CD4-positive, alpha-beta T cell treated with Interleukin-6 at 100 ng/mL for 8 hours (primary cell): ENCODE results near the gene PLEKHG3.

Source experiments
- DNase-seq: peaks from one replicate; pipeline ENCODE4 v3.0.0-alpha.2; 2020; ENCODE audit warnings: mixed read lengths, low spot score

Gene PLEKHG3

GRCh38 chr14:64784006-64784405, 79.8 kb downstream of the PLEKHG3 start:
- DNase-seq, result no peak

DNA sequence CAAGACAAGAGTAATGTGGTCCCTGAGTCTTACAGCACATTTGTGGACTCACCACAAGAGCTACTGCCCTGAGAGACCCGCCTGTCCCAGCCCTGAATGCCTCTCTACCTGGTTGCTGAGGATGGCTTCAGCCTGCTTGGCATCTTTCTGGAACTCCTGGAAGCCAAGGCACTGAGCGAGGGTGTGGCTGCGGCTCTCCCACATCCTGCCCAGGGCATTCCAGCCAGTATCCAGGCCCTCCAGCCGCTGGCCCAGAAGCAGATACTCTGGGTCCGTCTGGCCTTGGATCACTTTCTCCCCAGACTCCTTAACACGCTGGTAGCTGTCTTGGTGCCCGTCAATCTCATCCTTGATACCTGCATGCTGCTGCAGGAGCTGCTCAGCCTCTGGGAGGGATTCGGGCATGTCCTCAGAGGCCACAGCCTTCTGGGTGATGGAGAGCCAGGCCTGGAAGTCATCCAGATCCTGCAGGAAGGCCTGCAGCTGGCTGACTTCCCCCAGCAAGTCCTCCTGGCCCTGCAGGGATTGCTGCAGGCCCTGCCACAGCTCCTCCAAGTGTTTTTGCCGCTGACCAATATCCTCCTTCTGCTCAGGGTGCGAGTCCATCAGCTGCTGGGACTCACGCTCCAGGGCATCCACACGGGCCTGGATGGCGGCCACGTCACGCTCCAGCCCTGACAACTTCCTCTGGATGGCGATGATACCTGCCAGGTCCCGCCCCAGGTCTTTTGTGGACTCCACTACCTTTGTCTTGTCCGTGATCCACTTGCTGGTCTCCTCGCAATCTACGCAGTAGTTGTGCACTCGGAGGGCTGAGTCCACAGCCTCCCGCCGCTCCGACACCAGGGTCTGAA, 82.3 kb downstream of the PLEKHG3 start:
- DNase-seq, result no peak

DNA sequence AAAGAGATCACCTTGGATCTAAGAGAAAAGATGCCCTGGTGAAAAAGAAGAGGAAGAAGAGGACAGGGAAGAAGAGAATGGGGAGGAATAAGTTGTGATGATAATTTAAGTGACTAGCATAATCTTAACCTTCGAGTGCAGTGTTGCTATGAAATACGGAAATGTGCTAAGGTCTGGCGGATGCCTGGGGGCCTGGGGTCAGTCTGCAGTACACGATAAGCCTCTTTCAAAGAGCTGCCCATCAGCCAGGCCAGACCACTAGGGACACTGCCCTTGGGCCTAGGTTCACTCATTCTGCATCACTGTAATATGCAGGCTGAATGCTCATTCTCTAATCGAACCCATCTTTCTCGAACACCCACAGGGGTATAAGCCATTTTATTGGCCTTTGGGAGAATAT, 83.4 kb downstream of the PLEKHG3 start:
- DNase-seq, result no peak

DNA sequence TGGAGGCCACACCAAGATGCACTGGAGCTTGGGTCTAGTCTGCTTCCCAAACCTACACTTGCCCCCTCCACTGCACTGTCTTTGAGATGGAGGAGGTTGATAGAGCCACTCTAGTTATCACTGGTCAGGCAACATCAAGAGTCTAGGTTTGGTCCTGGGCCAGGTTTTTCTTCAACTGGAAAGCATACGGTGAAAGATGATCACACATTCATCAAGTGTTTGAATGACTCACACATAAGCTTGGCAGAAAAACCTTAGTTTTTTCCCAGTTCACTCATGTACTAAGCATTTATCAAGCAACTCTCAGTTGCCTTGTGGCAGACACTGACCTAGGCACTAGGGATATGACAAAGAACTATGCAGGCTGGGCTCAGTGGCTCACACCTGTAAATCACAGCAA, 84.5 kb downstream of the PLEKHG3 start:
- no peak for DNase-seq

GRCh38 chr14:64789696-64790095, 85.5 kb downstream of the PLEKHG3 start:
- DNase-seq, result no peak

GRCh38 chr14:64790478-64790877, 86.3 kb downstream of the PLEKHG3 start:
- DNase-seq, result no peak

DNA sequence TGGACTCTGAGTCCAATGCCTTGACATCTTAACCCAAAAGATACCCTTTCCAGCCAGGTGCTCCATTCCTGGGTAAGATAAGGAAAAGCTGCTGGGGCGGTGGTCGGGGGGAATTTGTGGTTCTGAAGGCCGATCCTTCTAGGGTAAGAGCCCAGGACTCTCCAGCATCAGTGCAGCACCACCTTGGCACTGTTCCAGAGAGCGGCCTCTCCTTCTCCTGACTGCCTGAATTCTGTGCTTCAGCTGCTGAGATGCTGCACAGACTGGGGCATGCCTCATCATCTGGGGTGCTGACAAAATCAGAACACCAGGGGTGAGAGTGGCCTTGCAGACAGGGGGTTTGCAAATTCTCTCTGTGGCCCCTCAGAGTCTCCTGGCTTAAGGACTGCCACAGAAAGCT, 88.0 kb downstream of the PLEKHG3 start:
- DNase-seq, result no peak

DNA sequence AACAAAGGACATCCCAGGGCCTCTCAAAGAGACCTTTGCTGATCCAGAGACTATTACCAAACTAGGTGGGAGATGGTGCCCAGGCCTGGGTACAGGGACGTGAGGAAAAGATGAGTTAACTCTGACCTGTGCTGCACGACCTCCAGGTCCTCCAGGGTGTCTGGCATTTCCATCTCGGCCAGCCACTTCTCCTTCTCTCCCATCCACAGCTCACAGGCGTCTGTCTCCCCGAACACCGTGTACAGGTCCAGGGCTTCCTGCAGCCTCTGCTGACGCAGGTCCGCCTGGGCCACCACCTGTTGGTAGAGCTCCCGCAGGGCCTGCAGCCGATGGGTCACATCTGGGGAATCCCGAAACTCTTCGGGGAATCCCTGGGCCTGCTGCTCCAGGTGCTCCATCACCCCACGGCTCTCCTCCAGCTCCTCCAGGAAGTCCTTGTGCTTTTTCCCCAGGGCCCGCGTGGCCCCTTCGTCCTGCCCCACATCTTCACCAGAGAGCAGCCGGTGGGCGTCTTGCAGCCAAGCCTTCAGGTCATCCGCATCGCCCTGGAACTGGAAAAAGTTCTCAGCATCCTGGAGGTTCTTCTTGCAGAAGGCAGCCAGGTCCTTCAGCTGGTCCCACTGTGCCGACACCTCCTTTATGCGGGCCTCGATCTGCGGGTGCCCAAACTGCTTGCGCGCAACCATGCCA, 88.8 kb downstream of the PLEKHG3 start:
- no peak for DNase-seq

GRCh38 chr14:64795211-64795610, 91.0 kb downstream of the PLEKHG3 start:
- DNase-seq, result no peak

GRCh38 chr14:64795921-64796320, 91.7 kb downstream of the PLEKHG3 start:
- DNase-seq, result no peak

DNA sequence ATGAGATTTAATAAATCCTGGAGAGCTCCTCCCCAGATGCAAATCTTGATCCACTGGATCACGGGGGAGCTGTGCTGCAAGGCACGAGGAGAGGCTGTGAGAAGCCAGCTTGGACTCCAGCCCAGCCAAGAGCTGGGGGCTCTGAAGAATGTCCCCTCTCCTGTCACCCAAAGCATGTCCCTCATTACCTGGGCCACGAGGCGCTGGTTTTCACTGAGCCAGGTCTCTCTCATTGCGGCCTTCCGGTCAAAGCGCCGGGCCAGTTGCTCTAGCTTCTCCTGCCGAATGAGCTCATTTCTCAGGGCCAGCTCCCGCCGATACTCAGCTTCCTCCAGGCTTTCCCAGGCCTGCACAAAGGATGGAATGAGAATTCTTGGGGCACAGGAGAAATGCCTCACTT, 92.1 kb downstream of the PLEKHG3 start:
- no peak for DNase-seq

GRCh38 chr14:64799555-64799954, 95.3 kb downstream of the PLEKHG3 start:
- DNase-seq, result no peak
